Neural progenitor cell (in vitro differentiated cells): ENCODE results near the gene ITPR2.

Experiments
- CTCF ChIP-seq: fragments of 200-600 bp; sonication (generic); IDR thresholded peaks from 2 replicates; pipeline ENCODE4 v1.5.1; 2017; ENCODE audit warnings: antibody characterized with exemption, mild to moderate bottlenecking
- EZH2 ChIP-seq: fragments of 200-600 bp; sonication (generic); IDR thresholded peaks from 2 replicates; pipeline ENCODE4 v1.6.1; 2017; ENCODE audit warnings: antibody characterized with exemption, mild to moderate bottlenecking, moderate library complexity
- EZH2phosphoT487 ChIP-seq: fragments of 200-600 bp; sonication (generic); IDR thresholded peaks from 2 replicates; pipeline ENCODE4 v1.6.1; 2017; ENCODE audit warnings: antibody characterized with exemption

- TF ChIP-seq CTCF = no peak
- TF ChIP-seq EZH2phosphoT487 = no peak
- TF ChIP-seq EZH2 = no peak
These were observed 410.1 kb downstream of the ITPR2 start for GRCh38 chr12:26422839-26423398.
